ENCODE data around the gene TANK. TPM values are rescaled to one million over a fixed set of nuclear protein-coding genes. Genes with fewer than 3 reads are reported as not detected.
"Not testable (repeated sequence)": the region's sequence is repeated elsewhere in the genome, so short reads cannot be mapped to it uniquely, and the experiment has no call there.

TANK gene
- total and polyA plus RNA-seq, 4 donors, result 35.2 to 144 (median 61.0) TPM

GRCh38 chr2:161281615-161282310 lies 121.5 kb downstream of the TANK start:
- not testable (repeated sequence) for H3K27ac ChIP-seq (ENCODE audit: low read depth in 1 of 2, low read length in 1 of 2); H3K9ac ChIP-seq (ENCODE audit: insufficient read depth in 1 of 2, low read length in 2 of 2); H3K9me3 ChIP-seq (ENCODE audit: control insufficient read depth in 4 of 4, insufficient read depth in 3 of 4, low read length in 3 of 4); ATAC-seq (ENCODE audit: insufficient read depth, low FRiP score); H3K4me3 ChIP-seq; H3K27me3 ChIP-seq (ENCODE audit: control insufficient read depth in 3 of 3, insufficient read depth in 3 of 3, low read length in 2 of 3); DNase-seq; H3K36me3 ChIP-seq (ENCODE audit: control insufficient read depth in 4 of 4, insufficient read depth in 4 of 4, low read length in 4 of 4); H3K4me1 ChIP-seq (ENCODE audit: control insufficient read depth in 5 of 5, insufficient read depth in 5 of 5, low read length in 5 of 5)
- 79 to 80% methylated on average over 11 of the region's 11 CpGs for WGBS, 2 donors

GRCh38 chr2:161282311-161282644 lies 122.0 kb downstream of the TANK start:
- not testable (repeated sequence) for ATAC-seq (ENCODE audit: insufficient read depth, low FRiP score); H3K36me3 ChIP-seq (ENCODE audit: control insufficient read depth in 4 of 4, insufficient read depth in 4 of 4, low read length in 4 of 4); H3K9me3 ChIP-seq (ENCODE audit: control insufficient read depth in 4 of 4, insufficient read depth in 3 of 4, low read length in 3 of 4); H3K9ac ChIP-seq (ENCODE audit: insufficient read depth in 1 of 2, low read length in 2 of 2); DNase-seq; H3K27me3 ChIP-seq (ENCODE audit: control insufficient read depth in 3 of 3, insufficient read depth in 3 of 3, low read length in 2 of 3); H3K27ac ChIP-seq (ENCODE audit: low read depth in 1 of 2, low read length in 1 of 2); H3K4me3 ChIP-seq; H3K4me1 ChIP-seq (ENCODE audit: control insufficient read depth in 5 of 5, insufficient read depth in 5 of 5, low read length in 5 of 5)
- WGBS, 2 donors, result 92 to 94% methylated on average over 9 of the region's 9 CpGs

DNA sequence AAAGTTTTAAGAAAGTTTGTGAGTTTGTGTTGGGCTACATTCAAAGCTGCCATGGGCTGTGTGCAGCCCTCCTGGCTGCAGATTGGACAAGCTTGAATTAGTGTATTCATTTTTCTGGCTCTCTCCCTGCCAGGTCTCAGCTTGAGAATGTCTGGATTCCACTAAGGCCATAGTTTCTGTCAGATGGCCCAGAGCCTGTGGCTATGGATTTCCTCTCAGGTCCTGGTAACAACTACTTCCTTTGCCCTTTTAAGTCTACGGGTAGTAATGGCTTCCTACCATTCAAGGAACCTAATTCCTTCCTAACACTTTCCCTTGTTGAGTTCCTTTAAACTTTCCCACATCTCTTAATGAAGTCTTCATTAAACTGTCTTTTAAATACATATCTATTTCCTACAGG lies 123.7 kb downstream of the TANK start:
- no peak for ATAC-seq (ENCODE audit: insufficient read depth, low FRiP score)
- WGBS, 2 donors, result 49 to 60% methylated on average over 1 of the region's 1 CpG

More for the DNA sequence above, 123.7 kb downstream of the TANK start:
- no peak overlapping the region for H3K4me3 ChIP-seq
- H3K27ac ChIP-seq (ENCODE audit: low read depth in 1 of 2, low read length in 1 of 2), result no peak overlapping the region
- H3K4me1 ChIP-seq (ENCODE audit: control insufficient read depth in 5 of 5, insufficient read depth in 5 of 5, low read length in 5 of 5), result no peaks in the 10 kb centered on the region
- TF ChIP-seq CTCF (IDR thresholded peaks at IDR 0.05; ENCODE audit: control extremely low read depth, extremely low read depth), result no peak
- H3K36me3 ChIP-seq (ENCODE audit: control insufficient read depth in 4 of 4, insufficient read depth in 4 of 4, low read length in 4 of 4), result no peaks in the 10 kb centered on the region
- H3K9me3 ChIP-seq (ENCODE audit: control insufficient read depth in 4 of 4, insufficient read depth in 3 of 4, low read length in 3 of 4), result peaks cover 0 to 7% (median 0%) of the 10 kb centered on the region in 4 donors
- H3K27me3 ChIP-seq (ENCODE audit: control insufficient read depth in 3 of 3, insufficient read depth in 3 of 3, low read length in 2 of 3), result no peaks in the 10 kb centered on the region
- no peak for DNase-seq
- no peak overlapping the region for H3K9ac ChIP-seq (ENCODE audit: insufficient read depth in 1 of 2, low read length in 2 of 2)

Other genes with a start within 250 kb of the TANK start
- gene PSMD14, start 148.0 kb downstream of the TANK start, total RNA-seq, result 10 to 100 TPM; 28.8 to 56.2 TPM
- 10 to 100 TPM; 38.1 to 60.5 TPM for gene PSMD14, start 148.0 kb downstream of the TANK start, polyA plus RNA-seq